ENCODE measurements around the gene SCGN. TPM values are rescaled to one million over a fixed set of nuclear protein-coding genes. Genes with fewer than 3 reads are reported as not detected.

Gene SCGN
- total and polyA plus RNA-seq, 2 of the 13 experiments (the other 11 are each of a cell fraction or from before 2014, with no cell fraction given): 2.9 to 29.0 TPM

GRCh38 chr6:25637211-25637610, 14.8 kb upstream of the SCGN start (continued):
- TF ChIP-seq ZNF546 (CRISPR knock-in tag; conservative IDR thresholded peaks at IDR 0.05) (no peak), ZNF256 (CRISPR knock-in tag; conservative IDR thresholded peaks at IDR 0.05) (no peak), ONECUT2 (CRISPR knock-in tag; IDR thresholded peaks at IDR 0.05) (peak; percentile 77), ZC3H13 (CRISPR knock-in tag; IDR thresholded peaks at IDR 0.05) (no peak), THAP7 (CRISPR knock-in tag; IDR thresholded peaks at IDR 0.05) (no peak), TAF1 (CRISPR knock-in tag; IDR thresholded peaks at IDR 0.05) (no peak), PHF20 (CRISPR knock-in tag; IDR thresholded peaks at IDR 0.05) (no peak), ZNF724P (CRISPR knock-in tag; IDR thresholded peaks at IDR 0.05; ENCODE audit: borderline replicate concordance) (no peak), REL (CRISPR knock-in tag; conservative IDR thresholded peaks at IDR 0.05) (no peak), ARID4A (CRISPR knock-in tag; IDR thresholded peaks at IDR 0.05; ENCODE audit: borderline replicate concordance) (no peak), ZBTB7A (CRISPR knock-in tag; IDR thresholded peaks at IDR 0.05) (no peak), ZSCAN31 (CRISPR knock-in tag; IDR thresholded peaks at IDR 0.05; ENCODE audit: low read depth) (no peak), ZHX2 (IDR thresholded peaks at IDR 0.05; ENCODE audit: low read depth) (no peak), ZHX2 (CRISPR knock-in tag; IDR thresholded peaks at IDR 0.05; ENCODE audit: borderline replicate concordance) (peak; percentile 12; the same call in 1 of the 2 replicates)
- TF ChIP-seq, protein P1, sequence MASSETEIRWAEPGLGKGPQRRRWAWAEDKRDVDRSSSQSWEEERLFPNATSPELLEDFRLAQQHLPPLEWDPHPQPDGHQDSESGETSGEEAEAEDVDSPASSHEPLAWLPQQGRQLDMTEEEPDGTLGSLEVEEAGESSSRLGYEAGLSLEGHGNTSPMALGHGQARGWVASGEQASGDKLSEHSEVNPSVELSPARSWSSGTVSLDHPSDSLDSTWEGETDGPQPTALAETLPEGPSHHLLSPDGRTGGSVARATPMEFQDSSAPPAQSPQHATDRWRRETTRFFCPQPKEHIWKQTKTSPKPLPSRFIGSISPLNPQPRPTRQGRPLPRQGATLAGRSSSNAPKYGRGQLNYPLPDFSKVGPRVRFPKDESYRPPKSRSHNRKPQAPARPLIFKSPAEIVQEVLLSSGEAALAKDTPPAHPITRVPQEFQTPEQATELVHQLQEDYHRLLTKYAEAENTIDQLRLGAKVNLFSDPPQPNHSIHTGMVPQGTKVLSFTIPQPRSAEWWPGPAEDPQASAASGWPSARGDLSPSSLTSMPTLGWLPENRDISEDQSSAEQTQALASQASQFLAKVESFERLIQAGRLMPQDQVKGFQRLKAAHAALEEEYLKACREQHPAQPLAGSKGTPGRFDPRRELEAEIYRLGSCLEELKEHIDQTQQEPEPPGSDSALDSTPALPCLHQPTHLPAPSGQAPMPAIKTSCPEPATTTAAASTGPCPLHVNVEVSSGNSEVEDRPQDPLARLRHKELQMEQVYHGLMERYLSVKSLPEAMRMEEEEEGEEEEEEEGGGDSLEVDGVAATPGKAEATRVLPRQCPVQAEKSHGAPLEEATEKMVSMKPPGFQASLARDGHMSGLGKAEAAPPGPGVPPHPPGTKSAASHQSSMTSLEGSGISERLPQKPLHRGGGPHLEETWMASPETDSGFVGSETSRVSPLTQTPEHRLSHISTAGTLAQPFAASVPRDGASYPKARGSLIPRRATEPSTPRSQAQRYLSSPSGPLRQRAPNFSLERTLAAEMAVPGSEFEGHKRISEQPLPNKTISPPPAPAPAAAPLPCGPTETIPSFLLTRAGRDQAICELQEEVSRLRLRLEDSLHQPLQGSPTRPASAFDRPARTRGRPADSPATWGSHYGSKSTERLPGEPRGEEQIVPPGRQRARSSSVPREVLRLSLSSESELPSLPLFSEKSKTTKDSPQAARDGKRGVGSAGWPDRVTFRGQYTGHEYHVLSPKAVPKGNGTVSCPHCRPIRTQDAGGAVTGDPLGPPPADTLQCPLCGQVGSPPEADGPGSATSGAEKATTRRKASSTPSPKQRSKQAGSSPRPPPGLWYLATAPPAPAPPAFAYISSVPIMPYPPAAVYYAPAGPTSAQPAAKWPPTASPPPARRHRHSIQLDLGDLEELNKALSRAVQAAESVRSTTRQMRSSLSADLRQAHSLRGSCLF (CRISPR knock-in tag; IDR thresholded peaks at IDR 0.05; ENCODE audit: borderline replicate concordance): no peak
